COLO829 (cell line): ENCODE results near the gene HBA2.
"Not testable (repeated sequence)": the region's sequence is repeated elsewhere in the genome, so short reads cannot be mapped to it uniquely, and the experiment has no call there.

Experiments
- DNase-seq: peaks from one replicate; pipeline ENCODE4 v3.0.0; 2012; ENCODE audit warnings: low spot score

The HBA2 gene

DNA sequence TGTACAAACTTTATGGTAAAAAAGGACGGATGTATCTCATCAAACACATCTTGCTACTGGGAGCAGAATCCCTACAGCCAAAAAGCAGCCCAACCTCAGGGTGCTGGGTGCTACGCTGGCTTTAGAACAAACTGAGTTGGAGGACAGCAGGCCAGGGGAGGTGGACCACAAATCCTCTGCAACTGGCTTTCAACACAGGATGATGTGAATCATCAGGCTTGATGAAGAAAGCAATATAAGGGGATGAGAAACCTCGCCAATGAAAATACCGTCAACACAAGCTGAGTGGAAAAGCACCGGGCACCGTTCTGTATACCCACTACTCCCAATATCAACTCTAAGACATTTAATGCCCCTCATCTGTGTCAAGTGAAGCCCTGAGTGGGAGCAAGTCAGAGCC lies 21.8 kb downstream of the HBA2 start:
- DNase-seq = no peak

DNA sequence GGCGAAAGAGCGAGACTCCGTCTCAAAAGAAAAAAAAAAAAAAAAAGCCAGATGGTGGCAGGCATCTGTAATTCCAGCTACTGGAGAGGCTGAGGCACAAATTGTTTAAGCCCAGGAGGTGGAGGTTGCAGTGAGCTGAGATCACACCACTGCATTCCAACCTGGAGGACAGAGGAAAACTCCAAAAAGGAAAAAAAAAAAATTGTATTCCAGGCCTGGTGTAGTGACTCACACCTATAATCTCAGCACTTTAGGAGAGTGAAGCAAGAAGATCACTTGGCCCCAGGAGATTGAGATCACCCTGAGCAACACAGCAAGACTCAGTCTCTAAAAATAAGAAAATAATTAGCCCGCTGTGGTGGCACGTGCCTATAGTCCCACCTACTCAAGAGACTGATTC lies 27.7 kb downstream of the HBA2 start:
- no peak for DNase-seq

DNA sequence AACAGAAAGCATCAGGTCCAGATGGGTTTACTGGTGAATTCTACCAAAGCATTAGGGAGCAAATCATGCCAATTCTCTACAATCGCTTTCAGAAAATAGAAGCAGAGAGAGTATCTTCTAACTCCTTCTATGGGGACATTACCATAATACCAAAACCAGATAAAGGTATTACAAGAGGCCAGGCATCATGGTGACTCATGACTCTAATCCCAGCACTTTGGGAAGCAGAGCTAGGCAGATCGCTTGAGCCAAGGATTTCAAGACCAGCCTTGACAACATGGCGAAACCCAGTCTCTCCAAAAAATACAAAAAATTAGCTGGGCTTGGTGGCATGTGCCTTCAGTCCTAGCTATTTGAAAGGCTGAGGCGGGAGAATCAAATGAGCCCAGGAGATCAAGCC lies 30.6 kb downstream of the HBA2 start:
- no peak for DNase-seq

DNA sequence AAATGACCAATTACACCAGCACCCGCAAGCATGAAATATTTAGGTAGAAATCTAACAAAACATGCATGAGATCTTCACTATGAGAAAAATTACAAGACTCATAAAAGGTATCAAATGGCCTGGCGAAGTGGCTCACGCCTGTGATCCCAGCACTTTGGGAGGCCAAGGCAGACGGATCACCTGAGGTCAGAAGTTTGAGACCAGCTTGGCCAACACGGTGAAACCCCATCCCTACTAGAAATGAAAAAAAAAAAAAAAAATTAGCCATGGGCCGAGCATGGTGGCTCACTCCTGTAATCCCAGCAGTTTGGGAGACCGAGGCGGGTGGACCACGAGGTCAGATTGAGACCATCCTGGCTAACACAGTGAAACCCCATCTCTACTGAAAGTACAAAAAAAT lies 31.4 kb downstream of the HBA2 start:
- DNase-seq = not testable (repeated sequence)

DNA sequence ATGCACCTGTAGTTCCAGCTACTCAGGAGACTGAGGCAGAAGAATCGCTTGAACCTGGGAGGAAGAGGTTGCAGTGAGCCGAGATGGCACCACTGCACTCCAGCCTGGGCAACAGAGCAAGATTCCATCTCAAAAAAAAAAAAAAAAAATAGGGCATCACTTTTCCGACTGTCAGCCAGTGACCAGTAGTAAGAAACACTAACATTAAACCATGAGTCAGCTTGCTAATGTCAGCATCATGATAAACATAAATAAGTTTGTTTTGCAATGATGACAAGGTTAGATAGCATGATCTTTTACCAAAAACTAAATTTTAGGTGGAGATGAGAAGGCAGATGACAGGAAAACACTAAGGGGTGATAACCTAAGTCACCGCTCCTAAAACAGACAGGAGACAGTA lies 36.7 kb downstream of the HBA2 start:
- DNase-seq = not testable (repeated sequence)

DNA sequence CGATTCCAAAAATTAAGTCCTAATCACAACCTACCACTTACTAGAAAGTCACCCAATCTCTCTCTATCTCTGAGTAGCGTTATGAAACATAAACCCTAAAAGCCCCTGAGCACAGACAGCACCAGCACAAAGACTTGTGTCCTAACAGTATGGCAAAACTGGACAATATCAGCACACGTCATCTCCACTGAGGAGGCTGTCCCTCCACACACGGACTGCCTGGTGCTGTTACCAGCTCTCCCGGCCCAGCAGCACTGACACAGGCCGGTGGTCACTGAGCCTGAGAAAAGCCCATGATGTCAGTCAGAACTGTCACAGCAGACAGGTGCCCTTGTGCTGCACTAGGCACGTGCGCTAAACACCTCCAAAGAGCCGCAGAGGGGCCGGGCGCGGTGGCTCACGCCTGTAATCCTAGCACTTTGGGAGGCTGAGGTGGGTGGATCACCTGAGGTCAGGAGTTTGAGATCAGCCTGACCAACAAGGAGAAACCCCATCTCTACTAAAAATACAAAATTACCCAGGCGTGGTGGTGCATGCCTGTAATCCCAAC lies 39.0 kb downstream of the HBA2 start:
- not testable (repeated sequence) for DNase-seq

DNA sequence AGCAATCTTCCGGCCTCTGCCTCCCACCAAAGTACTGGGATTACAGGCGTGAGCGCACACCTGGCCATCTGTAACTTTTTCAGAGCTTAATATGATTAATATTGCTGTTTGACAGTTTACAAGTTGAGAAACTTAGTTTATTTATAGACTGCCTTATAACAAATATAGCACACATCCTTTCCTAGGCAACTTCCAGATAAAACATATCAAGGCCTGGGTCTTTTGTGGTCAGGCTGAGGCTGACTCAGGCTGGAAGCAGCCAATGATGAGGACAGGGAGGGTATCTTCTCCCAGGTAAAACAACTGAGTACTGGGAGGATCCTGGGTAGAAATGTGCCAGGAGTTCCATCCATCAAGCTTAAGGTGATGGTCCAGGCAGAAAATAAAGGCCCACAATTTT lies 40.3 kb downstream of the HBA2 start:
- no peak for DNase-seq

DNA sequence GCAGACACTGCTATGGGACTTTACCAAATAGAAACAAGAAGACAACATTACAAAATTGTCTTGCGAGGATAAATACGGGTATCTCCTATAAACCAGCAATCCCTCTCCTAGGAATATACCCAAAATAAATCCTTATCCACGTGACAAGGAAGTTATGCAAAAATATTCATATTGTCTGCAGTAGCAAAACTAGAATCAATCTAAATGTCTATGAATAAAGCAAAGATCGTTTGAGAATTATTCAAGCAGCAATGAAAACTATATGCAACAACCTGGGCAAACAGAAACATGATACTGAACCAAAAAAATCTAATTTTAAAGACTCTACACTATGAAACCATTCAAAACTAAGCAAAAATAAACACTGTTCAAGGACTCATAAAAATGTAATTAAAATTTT lies 47.3 kb downstream of the HBA2 start:
- DNase-seq = no peak
